ENCODE data around the gene COX19.

DNA sequence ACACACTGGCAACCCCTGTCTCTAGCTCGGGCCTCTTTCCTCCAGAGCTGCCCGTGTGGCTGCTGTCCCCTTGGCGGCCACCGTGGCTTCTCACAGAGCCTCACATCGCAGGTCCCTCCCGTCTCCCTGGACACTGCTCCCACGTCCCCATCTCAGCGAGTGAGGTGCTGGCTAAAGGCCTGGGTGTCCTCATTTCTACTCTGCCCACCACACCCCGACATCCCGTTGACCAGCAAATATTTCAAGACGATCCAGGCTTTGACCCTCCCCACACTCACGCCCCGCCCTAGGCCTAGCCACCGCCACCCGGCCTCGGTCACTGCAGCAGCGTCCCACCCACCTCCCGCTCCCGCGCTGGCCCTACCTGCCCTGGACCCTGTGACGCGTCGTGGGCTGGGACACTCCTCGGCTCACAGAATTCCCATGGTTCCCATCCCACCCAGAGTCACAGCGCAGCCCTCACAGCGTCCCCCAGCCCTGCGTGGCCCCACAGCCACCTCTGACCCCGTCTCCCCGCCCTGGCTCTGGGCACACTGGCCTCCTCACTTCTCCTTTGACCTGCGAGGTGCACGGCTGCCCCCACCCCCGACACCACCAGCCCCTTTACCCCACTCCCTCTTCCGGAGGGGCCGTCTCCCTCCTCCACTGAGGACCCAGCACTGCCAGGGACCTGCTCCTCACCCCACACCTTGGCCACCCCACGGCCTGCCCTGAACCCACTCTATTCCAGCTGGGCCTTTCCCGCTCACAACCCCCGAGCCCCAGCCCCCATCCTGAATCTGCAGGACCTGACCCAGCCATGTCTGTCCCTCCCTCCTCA, 27.7 kb downstream of the COX19 start:
- TF ChIP-seq HNF4A (CRISPR knock-in tag; IDR thresholded peaks at IDR 0.05) (no peak), CAMTA2 (CRISPR knock-in tag; IDR thresholded peaks at IDR 0.05; ENCODE audit: borderline replicate concordance) (no peak), ZNF468 (CRISPR knock-in tag; IDR thresholded peaks at IDR 0.05) (no peak), CTCF (CRISPR knock-in tag; IDR thresholded peaks at IDR 0.05) (no peak)
